Measurements from ENCODE around the gene PTGFR.

The PTGFR gene

DNA sequence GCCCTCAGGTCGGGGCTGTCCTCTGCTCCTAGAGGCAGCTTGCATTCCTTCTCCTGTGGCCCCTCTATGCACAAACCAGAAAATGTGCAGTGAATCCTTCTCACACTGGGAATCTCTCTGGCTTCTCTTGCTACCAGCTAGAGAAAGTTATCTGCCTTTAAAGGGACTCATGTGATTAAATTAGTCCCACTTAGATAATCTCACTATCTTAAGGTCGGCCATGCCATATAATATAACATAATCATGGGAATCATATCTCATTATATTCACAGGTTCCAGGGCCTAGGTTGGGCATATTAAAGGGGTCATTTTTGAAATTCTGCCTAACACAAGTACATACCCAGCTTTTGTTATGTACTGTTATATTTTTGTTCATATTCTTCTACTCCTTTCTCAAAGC, 31.4 kb downstream of the PTGFR start:
- no peak for DNase-seq

DNA sequence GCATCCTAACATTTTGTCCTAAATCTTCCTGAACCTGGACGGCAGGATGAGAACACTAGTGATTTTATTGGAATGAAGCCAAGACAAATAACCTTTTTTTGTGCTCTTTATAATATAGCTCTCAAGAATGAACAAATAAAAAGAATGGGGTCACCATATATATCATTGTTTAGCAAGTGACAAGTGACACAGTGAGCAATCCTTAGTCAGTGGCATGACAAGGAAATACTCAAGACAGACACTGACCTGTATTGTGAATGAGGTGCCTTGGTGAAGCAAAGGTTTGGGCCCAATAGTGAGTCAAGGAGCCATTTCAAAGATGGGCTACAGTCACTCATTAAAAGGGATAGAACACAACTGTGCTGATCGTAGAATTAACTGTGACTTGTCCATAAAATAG, 35.7 kb downstream of the PTGFR start:
- no peak for DNase-seq

DNA sequence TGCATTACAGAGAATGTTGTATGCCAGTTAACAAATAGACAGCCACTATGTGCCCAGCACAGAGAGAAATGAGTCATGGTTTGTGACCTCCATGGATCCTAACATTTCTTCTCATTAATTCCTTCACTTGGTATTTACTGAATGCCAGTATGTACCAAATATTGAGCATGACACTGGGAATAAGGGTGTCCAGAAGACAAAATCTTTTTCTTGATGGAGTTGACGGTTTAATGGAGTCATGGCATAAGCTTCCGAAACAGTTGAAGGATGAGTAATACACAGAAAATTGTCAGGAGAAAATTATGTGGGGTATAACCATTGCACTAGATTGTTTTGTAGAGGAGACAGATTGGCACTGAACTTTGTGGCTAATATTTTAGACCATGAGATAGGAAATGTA, 36.9 kb downstream of the PTGFR start:
- no peak for DNase-seq

DNA sequence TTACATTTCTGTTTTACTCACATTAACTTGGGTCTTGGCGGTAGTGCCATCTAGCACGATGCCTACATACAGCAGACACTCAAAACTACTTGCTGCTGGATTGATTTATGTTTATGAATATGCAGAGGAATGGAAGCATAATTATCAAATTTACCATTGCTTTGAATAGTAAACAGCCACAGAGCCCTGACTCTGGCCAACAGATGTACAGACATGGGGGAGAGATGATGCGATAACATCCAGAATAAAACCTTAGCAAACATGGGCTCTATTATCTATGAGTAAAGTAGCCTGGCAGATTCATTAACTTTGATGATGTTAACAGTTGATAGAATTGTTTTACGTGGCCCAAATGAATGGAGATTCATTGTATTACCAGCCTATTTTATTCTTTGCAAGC, 42.8 kb downstream of the PTGFR start:
- no peak for DNase-seq

DNA sequence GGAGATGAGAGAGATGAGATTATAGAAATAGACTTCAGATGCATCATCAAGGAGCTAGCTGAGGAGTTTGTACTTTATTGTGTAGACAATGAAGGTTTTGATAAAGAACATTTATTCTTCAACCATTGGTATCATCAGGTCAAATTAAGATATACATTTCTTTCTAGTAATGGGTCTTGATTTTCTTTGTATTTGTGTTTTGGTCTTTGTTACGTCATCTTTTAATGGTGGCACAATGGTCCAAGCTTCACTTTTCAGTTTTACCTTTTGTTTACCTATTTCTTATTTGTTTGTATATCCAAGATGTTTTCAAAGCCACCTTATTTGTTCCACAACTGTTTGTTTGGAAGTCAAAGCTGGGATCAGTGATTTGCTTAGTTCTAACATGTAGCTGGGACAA, 44.5 kb downstream of the PTGFR start:
- DNase-seq = no peak

DNA sequence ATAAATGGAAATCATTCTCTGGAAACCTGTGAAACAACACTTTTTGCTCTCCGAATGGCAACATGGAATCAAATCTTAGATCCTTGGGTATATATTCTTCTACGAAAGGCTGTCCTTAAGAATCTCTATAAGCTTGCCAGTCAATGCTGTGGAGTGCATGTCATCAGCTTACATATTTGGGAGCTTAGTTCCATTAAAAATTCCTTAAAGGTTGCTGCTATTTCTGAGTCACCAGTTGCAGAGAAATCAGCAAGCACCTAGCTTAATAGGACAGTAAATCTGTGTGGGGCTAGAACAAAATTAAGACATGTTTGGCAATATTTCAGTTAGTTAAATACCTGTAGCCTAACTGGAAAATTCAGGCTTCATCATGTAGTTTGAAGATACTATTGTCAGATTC, 45.7 kb downstream of the PTGFR start:
- DNase-seq = no peak

DNA sequence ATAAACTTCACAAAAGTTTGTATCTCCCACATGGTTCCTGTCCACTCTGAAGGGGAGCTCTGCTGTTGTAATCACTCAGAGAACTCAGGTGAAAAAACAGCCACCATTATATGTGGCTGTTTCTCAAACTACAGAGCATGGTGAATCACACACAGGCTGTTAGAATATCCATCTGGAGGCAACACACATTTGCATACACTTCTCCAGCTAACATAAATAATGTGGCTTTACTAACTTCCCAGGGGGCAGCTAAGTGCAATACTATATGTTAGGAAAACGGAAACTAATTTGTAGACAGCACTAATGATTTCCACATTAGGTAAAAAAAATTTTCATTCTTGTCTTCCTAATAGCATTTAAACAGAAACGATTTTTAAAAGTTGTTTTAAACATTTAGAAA, 49.3 kb downstream of the PTGFR start:
- no peak for DNase-seq

DNA sequence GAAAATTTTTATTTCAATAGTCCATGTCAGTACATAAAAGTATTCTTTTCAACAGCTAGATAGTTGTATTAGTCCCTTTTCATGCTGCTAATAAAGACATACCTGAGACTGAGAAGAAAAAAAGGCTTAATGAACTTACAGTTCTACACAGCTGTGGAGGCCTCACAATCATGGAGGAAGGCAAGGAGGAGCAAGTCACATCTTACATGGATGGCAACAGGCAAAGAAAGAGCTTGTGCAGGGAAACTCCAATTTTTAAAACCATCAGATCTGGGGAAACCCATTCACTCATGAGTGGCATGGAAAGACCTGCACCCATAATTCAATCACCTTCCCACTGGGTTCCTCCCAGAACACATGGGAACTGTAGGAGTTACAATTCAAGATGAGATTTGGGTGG, 50.7 kb downstream of the PTGFR start:
- no peak for DNase-seq

DNA sequence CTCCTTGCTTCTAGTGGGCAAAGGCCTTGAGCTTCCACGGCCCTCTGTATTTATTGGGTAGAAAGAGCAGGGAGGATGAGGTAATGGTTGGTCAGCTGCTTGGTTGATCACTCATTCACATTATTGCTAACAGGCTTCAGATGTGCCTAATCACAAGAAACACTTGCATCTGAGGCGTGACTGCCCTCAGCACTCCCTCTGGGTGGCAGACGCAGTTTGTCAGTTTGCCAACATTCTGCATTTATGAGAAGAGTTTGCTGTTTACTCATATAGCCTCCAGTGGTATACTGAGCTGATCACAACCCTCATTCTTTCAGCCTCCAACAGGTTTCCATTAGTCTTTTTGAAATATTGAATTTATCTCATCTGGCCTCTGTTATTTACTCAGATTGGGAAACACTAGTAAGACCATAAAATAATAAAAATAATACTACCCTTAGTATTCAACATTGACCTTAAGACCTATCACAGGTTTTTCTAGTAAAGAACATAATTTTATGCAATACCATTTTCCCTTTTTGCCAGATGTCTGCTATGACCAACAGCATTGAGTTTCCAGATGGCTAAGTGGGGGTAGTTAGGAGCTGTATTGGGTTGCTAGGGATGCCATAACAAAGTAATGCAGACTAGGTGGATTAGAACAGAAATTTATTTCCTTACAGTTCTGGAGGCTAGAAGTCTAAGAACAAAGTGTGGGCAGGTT, 53.3 kb downstream of the PTGFR start:
- no peak for DNase-seq

DNA sequence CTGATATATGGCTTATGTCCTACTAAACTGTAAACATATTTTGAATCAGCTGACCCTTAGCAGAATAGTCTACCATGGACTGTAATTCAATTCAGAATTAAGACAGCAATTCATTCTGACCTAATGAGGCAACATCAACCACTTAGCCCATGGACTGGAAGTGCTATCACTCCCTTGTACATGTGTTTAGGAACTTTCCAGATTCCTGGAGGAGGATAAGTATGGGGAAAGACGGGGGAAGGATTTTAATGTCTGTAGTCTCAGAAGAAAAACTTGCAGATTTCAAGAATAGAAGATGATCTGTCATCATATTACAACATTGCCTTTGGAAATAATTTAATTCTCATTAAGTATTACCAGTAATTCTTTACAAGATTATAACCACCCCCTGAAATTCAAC, 56.3 kb downstream of the PTGFR start:
- DNase-seq = no peak

DNA sequence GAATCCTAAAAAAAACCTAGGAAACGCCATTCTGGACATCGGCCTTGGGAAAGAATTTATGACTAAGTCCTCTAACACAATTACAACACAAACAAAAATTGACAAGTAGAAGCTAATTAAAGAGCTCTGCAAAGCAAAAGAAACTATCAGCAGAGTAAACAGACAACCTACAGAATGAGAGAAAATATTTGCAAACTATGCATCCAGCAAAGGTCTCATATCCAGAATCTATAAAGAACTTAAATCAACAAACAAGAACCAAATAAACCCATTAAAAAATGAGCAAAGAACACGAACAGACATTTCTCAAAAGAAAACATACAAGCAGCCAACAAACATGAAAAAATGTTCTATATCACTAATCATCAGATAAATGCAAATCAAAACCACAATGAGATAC, 58.6 kb downstream of the PTGFR start:
- DNase-seq = no peak

DNA sequence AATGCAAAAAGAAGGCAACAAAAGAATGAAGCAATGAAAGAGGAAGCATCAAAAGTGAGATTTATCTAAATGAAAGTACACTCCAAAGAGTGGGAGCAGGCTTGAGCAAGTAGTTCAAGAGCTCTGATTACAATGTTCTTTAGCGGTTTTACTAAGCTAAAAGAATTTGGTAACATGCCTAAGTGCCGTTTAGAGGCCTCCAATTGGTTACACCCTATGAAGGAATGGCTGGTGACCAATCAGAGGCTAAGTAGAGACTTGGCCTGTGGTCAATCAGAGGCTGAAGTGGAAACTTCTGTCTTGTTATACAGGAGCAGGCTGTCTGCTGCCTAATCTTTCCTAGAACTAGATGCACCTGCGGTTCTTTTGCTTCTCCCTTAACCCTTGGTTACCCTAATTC, 59.1 kb downstream of the PTGFR start:
- DNase-seq = no peak

DNA sequence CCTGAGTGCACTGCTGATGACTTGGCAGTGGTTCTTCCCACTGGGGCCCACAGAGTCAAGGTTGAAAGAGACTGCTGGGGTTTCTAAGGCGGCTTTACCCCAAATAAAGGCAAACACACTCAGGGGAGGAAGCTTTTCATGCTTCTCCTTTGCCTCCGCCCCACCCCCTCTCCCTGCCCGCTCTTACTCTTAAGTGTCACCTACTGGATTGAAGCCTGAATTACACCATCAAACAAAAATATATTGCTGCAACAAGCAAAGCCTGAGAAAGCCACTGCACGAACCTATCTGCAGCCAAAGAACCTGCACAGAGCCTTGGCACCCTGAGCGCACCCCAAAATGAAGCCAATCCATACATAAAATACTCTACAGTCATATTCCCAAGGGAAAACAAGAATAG, 63.1 kb downstream of the PTGFR start:
- no peak for DNase-seq

DNA sequence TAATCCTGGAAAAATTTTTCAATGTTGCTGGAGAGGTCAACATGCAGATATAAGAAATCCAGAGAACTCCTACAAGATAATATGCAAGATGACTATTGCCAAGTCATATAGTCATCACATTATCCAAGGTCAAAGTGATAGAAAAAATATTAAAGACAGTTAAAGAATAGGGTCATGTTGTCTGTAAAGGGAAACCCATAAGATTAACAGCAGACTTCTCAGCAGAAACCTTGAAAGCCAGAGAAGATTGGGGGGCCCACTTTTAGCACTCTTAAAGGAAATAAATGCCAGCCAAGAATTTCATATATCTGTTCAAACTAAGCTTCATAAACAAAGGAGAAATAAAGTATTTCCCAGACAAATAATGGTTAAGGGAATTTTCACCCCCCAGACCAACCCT, 64.1 kb downstream of the PTGFR start:
- DNase-seq = no peak

DNA sequence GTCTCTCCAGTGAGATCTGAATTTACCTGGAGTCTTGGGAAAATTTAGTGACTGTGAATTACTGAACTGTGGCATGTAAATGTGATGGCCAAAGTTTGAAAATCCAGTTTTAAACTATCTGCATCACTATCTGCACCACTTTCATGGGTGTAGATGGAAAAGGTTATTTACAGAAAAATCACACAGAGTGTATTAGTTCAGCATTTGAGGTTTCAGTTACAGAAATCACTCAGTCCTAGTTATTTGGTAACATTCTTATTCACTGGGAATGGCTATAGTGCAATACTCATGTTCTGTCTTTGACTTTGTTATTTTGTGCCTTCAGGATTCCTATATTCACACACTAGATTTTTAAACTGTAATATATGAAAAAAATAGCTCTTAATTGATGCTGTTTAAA, 68.9 kb downstream of the PTGFR start:
- no peak for DNase-seq

DNA sequence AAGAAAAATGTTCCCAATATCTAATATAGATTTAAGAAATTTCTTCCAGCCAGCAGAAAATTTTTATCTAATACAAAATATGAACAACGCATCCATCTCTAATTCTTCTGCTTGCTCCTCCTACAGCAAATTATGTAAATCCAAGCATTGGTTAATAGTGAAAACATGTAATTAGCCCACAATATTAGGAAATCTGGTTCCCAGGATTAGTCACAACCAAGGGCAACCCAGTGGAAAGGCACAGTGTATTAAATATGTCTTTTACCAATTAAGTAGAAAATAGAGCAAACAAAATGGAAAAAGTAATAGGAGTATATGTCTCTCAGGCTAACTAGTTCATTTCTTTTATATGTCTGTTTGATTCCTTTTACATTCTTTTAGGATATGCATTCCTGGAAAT, 70.0 kb downstream of the PTGFR start:
- DNase-seq = no peak

DNA sequence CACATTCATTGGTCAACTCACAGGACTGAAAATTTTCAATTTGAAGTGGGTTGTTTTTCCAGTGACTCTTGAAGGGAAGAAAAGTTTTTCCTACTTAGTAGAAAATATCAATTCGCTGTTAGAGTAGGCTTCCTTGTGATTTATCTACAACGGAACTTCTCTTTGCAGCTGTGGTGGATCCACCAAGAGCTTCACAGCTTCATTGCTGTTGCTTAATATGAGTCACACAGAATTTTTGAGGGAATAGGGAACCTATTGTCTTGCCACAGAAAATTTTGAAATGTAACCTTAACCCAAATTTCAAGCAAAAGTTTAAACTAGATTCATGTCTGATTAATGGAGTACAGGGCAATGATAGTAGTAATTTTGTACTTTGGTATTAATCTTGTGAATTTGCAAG, 71.1 kb downstream of the PTGFR start:
- no peak for DNase-seq

DNA sequence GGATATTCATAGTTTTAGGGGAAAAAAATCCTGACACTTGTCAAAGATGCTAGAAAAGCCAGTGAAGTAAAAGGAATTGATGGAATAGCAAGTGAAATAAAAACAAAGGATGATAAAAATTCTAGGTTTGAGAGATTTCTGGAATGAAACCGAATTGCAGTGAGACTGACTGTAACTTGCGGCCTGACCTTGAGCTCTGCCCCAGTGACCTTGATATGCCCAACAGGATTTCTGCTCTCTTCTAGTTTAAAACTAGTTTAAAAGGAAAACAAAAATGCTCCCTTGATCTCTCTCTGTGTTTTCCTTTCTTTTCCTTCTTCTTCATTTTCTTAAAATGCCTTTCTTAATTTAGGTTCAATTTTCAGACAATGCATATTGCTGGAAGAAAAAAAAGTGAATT, 74.6 kb downstream of the PTGFR start:
- no peak for DNase-seq

DNA sequence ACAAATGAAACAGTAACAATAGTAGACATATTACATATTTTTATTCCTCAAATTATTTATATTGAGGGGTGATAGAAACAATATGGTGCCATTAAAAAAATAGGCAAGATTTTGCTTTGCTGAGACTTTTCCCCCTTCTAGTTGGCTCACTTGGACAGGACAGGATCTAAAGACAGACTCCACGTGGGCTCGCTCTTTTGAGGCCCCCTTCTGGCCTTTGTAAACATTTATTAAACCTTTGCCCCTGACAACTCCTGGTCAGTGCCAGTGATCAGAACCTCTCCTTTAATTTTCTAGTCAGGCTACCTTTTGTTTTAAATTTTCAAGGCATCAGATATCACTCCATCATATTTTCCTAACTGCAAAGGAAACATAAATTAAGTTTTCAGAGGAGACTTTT, 79.8 kb downstream of the PTGFR start:
- DNase-seq = no peak

DNA sequence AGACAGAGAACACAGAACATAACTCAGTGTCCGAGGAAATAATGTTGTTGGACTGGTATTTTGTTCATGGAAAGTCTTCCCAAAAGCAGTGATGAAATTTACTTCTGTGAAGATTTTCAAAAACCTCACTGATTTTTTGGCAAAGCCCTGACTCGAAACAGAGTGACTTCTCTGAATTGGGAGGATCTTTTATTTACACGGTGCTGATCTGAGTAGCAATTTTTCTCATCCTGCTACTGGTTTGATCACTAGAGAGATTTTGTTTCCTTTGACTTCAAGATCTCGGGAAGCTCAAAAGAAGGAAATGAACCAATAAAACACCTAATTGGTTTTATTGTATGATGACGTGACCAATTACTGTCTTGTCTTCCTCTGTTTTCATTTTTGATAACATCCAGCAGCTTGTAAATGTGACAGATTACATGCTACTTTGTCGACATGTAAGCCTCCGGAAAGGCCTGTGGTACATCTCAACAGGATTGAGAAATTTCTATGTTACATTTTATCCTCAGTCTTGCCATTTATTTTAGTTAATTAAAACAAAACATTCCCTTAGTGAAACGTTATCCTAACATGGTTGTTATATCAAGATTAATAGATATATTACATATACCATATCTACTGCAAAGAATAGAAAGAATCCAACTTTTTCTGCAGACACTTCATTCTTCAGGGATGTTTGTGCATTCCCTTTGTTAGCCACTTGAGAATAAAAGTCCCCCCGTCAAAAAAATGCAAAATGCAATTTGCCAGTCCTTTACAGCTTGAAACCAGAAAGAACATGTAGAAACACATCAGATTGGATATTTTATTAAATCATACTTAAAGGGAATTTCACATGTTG, 86.7 kb downstream of the PTGFR start:
- no peak for DNase-seq

DNA sequence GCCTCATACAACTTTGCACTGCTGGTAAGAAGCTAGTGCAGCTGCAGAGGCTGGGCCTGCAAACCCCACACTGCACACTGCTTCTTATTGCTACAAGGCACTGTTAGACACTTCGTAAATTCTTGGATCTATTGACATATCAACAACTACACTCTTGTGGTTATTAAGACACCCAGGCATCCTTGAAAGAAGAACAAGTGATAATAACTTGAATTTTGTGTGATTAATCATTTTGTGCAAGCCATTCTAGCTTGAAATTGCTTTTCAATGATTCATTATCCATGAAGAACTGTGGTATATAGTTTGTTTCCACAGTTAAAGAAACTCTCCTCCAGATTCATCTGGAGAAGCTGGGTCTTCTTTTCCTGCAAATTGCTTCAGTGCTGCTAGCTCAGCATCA, 95.8 kb downstream of the PTGFR start:
- no peak for DNase-seq

DNA sequence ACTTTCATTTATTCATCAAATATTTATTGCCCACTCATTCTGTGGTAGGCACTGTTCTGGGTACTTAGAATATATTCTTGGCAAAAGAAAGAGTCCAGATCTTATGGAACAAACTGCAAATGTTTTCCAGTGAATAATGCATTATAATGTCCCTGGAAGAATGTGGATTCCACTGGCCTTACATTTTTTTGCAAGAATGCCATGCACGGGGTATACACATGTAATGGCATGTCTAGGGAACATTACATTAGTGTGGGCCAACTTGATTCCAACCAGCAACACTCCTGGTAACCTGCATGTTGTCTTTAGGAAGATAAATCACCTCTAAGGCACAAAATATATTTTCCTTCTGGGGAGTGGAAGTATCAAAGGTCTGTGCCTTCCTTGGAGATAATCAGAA, 96.4 kb downstream of the PTGFR start:
- no peak for DNase-seq
